ENCODE data around the gene TGM4. TPM values are rescaled to one million over a fixed set of nuclear protein-coding genes. Genes with fewer than 3 reads are reported as not detected.
A peak's percentile ranks its signal among the peaks of the same experiment; 100 is the strongest.

Gene TGM4
- total RNA-seq, 2 experiments from 2014 or later, result not detected

DNA sequence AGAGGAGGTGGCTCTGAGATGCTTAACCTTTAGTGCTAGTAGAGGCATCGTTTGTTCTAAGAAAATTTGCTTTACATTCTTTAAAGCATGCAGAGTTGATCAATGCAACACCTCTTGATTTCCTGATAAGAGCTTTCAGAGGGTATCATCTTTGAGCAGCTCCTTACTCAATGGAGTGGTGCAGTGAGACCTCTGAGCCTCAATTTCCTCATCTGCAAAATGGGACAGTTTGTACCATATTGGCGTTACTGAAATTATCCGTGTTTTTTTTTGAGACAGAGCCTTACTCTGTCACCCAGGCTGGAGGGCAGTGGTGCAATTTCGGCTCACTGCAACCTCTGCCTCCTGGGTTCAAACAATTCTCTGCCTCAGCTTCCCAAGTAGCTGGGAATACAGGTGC, 14.3 kb upstream of the TGM4 start:
- CTCF ChIA-PET, result interaction anchor here (0.7 kb wide), 1 partner anchor 231 kb away, joined by 3 read pairs; no protein-coding TSS in a partner anchor
- peaks cover 2% of the 10 kb centered on the region for H3K36me3 Mint-ChIP-seq (ENCODE audit: low read depth)
- H3K9me3 Mint-ChIP-seq, result no peaks in the 10 kb centered on the region
- no peaks in the 10 kb centered on the region for H3K27me3 Mint-ChIP-seq (ENCODE audit: low read depth)
- H3K4me3 Mint-ChIP-seq, result no peak overlapping the region
- peaks cover 27% of the 10 kb centered on the region for H3K4me1 Mint-ChIP-seq (ENCODE audit: low read depth)
- no peak overlapping the region for H3K27ac Mint-ChIP-seq
- no peak for DNase-seq
- intact Hi-C loops (cut with micrococcal nuclease), result loop anchor here (2.0 to 5.0 kb wide), 2 partner anchors 327 to 523 kb away; partner anchors contain the start of gene TCAIM

- Mint-ChIP-seq H3K27ac (peak within 1 kb of the TSS; percentile 78), H3K4me3 (peak within 1 kb of the TSS; percentile 84), H3K4me1 (ENCODE audit: low read depth) (peaks cover 38% of the 10 kb centered on the region), H3K27me3 (ENCODE audit: low read depth) (no peaks in the 10 kb centered on the region), H3K36me3 (ENCODE audit: low read depth) (peaks cover 13% of the 10 kb centered on the region), H3K9me3 (no peaks in the 10 kb centered on the region)
- CTCF ChIA-PET, result no interaction called here
- peak; percentile 86 for DNase-seq
- intact Hi-C loops (cut with micrococcal nuclease), result loop anchor here (1.0 to 5.0 kb wide), 5 partner anchors 53 to 524 kb away; partner anchors contain the start of genes KIAA1143, KIF15, TCAIM and ZKSCAN7
Observed at GRCh38 chr3:44861412-44862225, 12.8 kb upstream of the TGM4 start, which contains the start of gene TMEM42. Gene TMEM42 (plus strand): TSS chr3:44861912. CDS start chr3:44861925, 13 bp downstream.

- no peaks in the 10 kb centered on the region for H3K27me3 Mint-ChIP-seq (ENCODE audit: low read depth)
- CTCF ChIA-PET, result no interaction called here
- H3K27ac Mint-ChIP-seq, result peak overlapping the region; percentile 78
- H3K9me3 Mint-ChIP-seq, result no peaks in the 10 kb centered on the region
- H3K36me3 Mint-ChIP-seq (ENCODE audit: low read depth), result peaks cover 19% of the 10 kb centered on the region
- H3K4me3 Mint-ChIP-seq, result peak overlapping the region; percentile 84
- DNase-seq, result peak; percentile 18
- peaks cover 44% of the 10 kb centered on the region for H3K4me1 Mint-ChIP-seq (ENCODE audit: low read depth)
- intact Hi-C loops (cut with micrococcal nuclease), result loop anchor here (1.0 to 5.0 kb wide), 3 partner anchors 101 to 525 kb away; partner anchors contain the start of genes KIAA1143, KIF15, TCAIM and ZKSCAN7
Observed at GRCh38 chr3:44862226-44862637, 12.2 kb upstream of the TGM4 start.

GRCh38 chr3:44865272-44866035, 9.0 kb upstream of the TGM4 start:
- peak; percentile 10 for DNase-seq
- CTCF ChIA-PET, result interaction anchor here (0.6 kb wide), 1 partner anchor 104 kb away, joined by 3 read pairs; the partner anchor contains the start of genes KIAA1143 and KIF15
- intact Hi-C loops (cut with micrococcal nuclease), result no loop called here
- Mint-ChIP-seq H3K9me3 (no peaks in the 10 kb centered on the region), H3K4me3 (no peak overlapping the region), H3K27me3 (ENCODE audit: low read depth) (no peaks in the 10 kb centered on the region), H3K36me3 (ENCODE audit: low read depth) (peaks cover 24% of the 10 kb centered on the region), H3K27ac (peak overlapping the region; percentile 37), H3K4me1 (ENCODE audit: low read depth) (peaks cover 44% of the 10 kb centered on the region)

DNA sequence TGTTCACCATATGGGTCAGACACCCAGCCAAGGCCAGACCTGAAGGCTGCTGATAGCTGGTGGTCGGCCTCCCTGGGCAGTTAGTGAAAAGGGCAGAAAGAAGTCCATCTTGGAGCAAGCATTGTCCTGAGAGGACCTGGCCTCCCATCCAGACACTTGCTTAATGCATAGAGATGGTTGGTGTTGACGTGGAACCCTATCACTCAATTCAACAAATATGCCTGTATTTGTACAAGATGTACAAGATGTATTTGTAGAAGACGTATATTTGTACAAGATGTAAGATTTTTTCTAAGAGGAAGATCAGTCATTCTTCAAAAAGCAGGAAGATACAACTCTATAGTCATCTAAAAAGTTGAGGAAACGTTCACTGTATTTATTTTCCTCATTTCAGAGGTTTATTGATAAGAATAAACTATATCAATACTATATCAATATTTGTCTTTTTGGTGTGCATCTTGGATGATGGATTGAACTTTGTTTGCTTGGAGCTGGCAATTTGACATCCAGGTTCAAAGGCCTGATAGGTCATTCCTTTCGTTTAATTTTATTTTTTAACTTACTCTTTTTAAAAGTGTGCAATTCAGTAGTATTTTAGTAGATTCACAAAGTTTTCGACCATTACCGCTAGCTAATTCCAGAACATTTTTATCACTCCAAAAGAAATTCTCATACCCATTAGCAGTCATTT, 6.8 kb upstream of the TGM4 start:
- no peak overlapping the region for H3K4me3 Mint-ChIP-seq

GRCh38 chr3:44870375-44871061, 3.9 kb upstream of the TGM4 start:
- DNase-seq, result no peak
- peaks cover 13% of the 10 kb centered on the region for H3K4me1 Mint-ChIP-seq (ENCODE audit: low read depth)
- intact Hi-C loops (cut with micrococcal nuclease), result no loop called here
- no peaks in the 10 kb centered on the region for H3K27me3 Mint-ChIP-seq (ENCODE audit: low read depth)
- no peak overlapping the region for H3K27ac Mint-ChIP-seq
- no peaks in the 10 kb centered on the region for H3K9me3 Mint-ChIP-seq
- CTCF ChIA-PET, result no interaction called here
- H3K4me3 Mint-ChIP-seq, result no peak overlapping the region
- H3K36me3 Mint-ChIP-seq (ENCODE audit: low read depth), result peaks cover 19% of the 10 kb centered on the region

More for the DNA sequence above, 6.8 kb upstream of the TGM4 start:
- Mint-ChIP-seq H3K27me3 (ENCODE audit: low read depth) (no peaks in the 10 kb centered on the region), H3K27ac (no peak overlapping the region), H3K4me1 (ENCODE audit: low read depth) (peaks cover 39% of the 10 kb centered on the region), H3K36me3 (ENCODE audit: low read depth) (peaks cover 24% of the 10 kb centered on the region), H3K9me3 (no peaks in the 10 kb centered on the region)
- intact Hi-C loops (cut with micrococcal nuclease), result no loop called here
- CTCF ChIA-PET, result no interaction called here
- no peak for DNase-seq

DNA sequence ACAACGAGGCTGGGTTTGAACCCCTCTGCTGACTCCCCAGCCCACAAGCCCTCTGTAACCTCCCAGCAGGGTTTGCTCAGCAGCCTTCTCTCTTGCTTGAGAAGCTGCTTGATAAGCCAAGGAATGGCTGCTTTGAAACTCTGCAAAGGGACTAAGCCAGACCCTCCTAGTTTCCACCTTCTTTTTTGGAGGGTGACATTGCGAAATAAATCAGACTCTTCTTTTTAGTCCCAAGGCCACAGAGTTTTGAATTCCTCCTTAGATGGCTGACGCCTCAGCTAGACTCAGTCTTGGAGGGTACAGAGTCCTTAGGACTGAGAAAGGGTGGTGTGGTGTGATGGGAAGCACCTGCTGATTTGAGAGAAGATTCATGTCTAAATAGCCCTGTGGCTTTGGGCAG, 1.2 kb downstream of the TGM4 start:
- Mint-ChIP-seq H3K9me3 (no peaks in the 10 kb centered on the region), H3K4me1 (ENCODE audit: low read depth) (no peaks in the 10 kb centered on the region), H3K4me3 (no peak overlapping the region), H3K27me3 (ENCODE audit: low read depth) (no peaks in the 10 kb centered on the region), H3K36me3 (ENCODE audit: low read depth) (no peaks in the 10 kb centered on the region), H3K27ac (no peak overlapping the region)
- CTCF ChIA-PET, result no interaction called here
- no peak for DNase-seq
- intact Hi-C loops (cut with micrococcal nuclease), result no loop called here

- Mint-ChIP-seq H3K9me3 (no peaks in the 10 kb centered on the region), H3K4me3 (no peak overlapping the region), H3K36me3 (ENCODE audit: low read depth) (no peaks in the 10 kb centered on the region), H3K27ac (no peak overlapping the region), H3K27me3 (ENCODE audit: low read depth) (no peaks in the 10 kb centered on the region), H3K4me1 (ENCODE audit: low read depth) (no peaks in the 10 kb centered on the region)
- DNase-seq, result no peak
- intact Hi-C loops (cut with micrococcal nuclease), result no loop called here
- CTCF ChIA-PET, result interaction anchor here (0.6 kb wide), 2 partner anchors 10 to 573 kb away, joined by 3 read pairs; no protein-coding TSS in a partner anchor
Observed at GRCh38 chr3:44877333-44877732, 2.9 kb downstream of the TGM4 start.

- CTCF ChIA-PET, result no interaction called here
- no peaks in the 10 kb centered on the region for H3K27me3 Mint-ChIP-seq (ENCODE audit: low read depth)
- no peaks in the 10 kb centered on the region for H3K9me3 Mint-ChIP-seq
- no peaks in the 10 kb centered on the region for H3K36me3 Mint-ChIP-seq (ENCODE audit: low read depth)
- no peaks in the 10 kb centered on the region for H3K4me1 Mint-ChIP-seq (ENCODE audit: low read depth)
- intact Hi-C loops (cut with micrococcal nuclease), result no loop called here
- no peak overlapping the region for H3K4me3 Mint-ChIP-seq
- H3K27ac Mint-ChIP-seq, result no peak overlapping the region
- no peak for DNase-seq
Observed at GRCh38 chr3:44880284-44880683, 5.9 kb downstream of the TGM4 start.

GRCh38 chr3:44883213-44883955, 9.0 kb downstream of the TGM4 start:
- CTCF ChIA-PET, result interaction anchor here (1.2 kb wide), 1 partner anchor 351 kb away, joined by 3 read pairs; no protein-coding TSS in a partner anchor
- no peak overlapping the region for H3K4me3 Mint-ChIP-seq

DNA sequence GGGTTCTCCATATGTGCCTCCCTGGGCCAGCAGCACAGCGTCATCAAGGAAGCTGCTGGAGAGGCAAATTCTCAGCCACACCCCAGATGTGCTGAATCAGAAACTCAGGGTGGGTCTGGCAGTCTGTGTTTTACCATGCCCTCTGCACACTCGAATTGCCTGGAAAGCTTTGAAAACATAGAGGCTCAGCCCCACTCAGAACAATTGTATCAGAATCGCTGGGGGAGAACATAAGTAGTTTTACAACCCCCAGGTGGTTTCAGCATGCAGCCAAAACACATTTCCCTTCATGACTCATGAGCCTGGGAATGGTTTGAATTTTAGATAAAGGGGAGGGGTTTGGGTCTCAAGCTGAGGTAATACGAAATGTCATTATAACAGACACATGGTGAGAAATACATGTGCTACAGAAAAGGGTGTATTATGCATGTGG, 9.6 kb downstream of the TGM4 start:
- H3K4me3 Mint-ChIP-seq, result no peak overlapping the region
- intact Hi-C loops (cut with micrococcal nuclease), result no loop called here
- CTCF ChIA-PET, result no interaction called here

More at GRCh38 chr3:44883213-44883955, 9.0 kb downstream of the TGM4 start:
- no peaks in the 10 kb centered on the region for H3K4me1 Mint-ChIP-seq (ENCODE audit: low read depth)
- H3K9me3 Mint-ChIP-seq, result no peaks in the 10 kb centered on the region
- H3K36me3 Mint-ChIP-seq (ENCODE audit: low read depth), result no peaks in the 10 kb centered on the region
- H3K27ac Mint-ChIP-seq, result no peak overlapping the region
- peaks cover 2% of the 10 kb centered on the region for H3K27me3 Mint-ChIP-seq (ENCODE audit: low read depth)
- intact Hi-C loops (cut with micrococcal nuclease), result no loop called here
- DNase-seq, result no peak

More for the DNA sequence above, 9.6 kb downstream of the TGM4 start:
- Mint-ChIP-seq H3K9me3 (no peaks in the 10 kb centered on the region), H3K27ac (no peak overlapping the region), H3K27me3 (ENCODE audit: low read depth) (peaks cover 2% of the 10 kb centered on the region), H3K36me3 (ENCODE audit: low read depth) (no peaks in the 10 kb centered on the region), H3K4me1 (ENCODE audit: low read depth) (no peaks in the 10 kb centered on the region)
- no peak for DNase-seq

All from activated naive CD4-positive, alpha-beta T cell treated with anti-CD3 and anti-CD28 coated beads for 36 hours (primary cell).